Neural cell (in vitro differentiated cells): ENCODE results near the gene ASCC1. TPM values are rescaled to one million over a fixed set of nuclear protein-coding genes. Genes with fewer than 3 reads are reported as not detected.

Source experiments
- H2AFZ ChIP-seq: fragments of 200-600, 300-800 bp; sonication (generic), shearing (Covaris generic); 2 replicates; pipeline ENCODE4 v1.6.0; 2014; ENCODE audit warnings: low read depth, mild to moderate bottlenecking, antibody characterized with exemption, low read length, moderate library complexity
- H3F3A ChIP-seq: fragments of 200-600 bp; shearing (Covaris generic); 2 replicates; pipeline ENCODE4 v1.6.1; 2016; ENCODE audit warnings: mild to moderate bottlenecking, moderate library complexity, mixed read lengths, antibody characterized with exemption, low read length; ENCODE audit not compliant: insufficient read depth, poor library complexity, severe bottlenecking
- H3K27ac ChIP-seq: fragments of 200-600, 300-800 bp; sonication (generic), shearing (Covaris generic); 2 replicates; pipeline ENCODE4 v1.5.1; 2014; ENCODE audit warnings: mild to moderate bottlenecking, low read length, moderate library complexity
- H3K27me3 ChIP-seq: fragments of 300-800, 200-600 bp; sonication (generic), shearing (Covaris generic); 2 replicates; pipeline ENCODE4 v1.6.0; 2014; ENCODE audit warnings: mild to moderate bottlenecking, low read depth, low read length, moderate library complexity; ENCODE audit not compliant: insufficient read depth
- H3K36me3 ChIP-seq: fragments of 300-800, 200-600 bp; sonication (generic), shearing (Covaris generic); 2 replicates; pipeline ENCODE4 v1.5.1; 2014; ENCODE audit warnings: mild to moderate bottlenecking, antibody characterized with exemption, low read length, moderate library complexity; ENCODE audit not compliant: insufficient read depth
- H3K4me2 ChIP-seq: fragments of 300-800, 200-600 bp; sonication (generic), shearing (Covaris generic); 2 replicates; pipeline ENCODE4 v1.6.0; 2014; ENCODE audit warnings: mild to moderate bottlenecking, low read length
- H3K4me3 ChIP-seq: fragments of 300-800, 200-600 bp; sonication (generic), shearing (Covaris generic); 2 replicates; pipeline ENCODE4 v1.5.1; 2014; ENCODE audit warnings: mild to moderate bottlenecking, low read length, moderate library complexity
- H3K79me2 ChIP-seq: fragments of 200-600 bp; shearing (Covaris generic); replicated peaks from 2 replicates; pipeline ENCODE4 v1.6.0; 2014; ENCODE audit warnings: mild to moderate bottlenecking, low read length, moderate library complexity; ENCODE audit not compliant: insufficient read depth
- H3K9ac ChIP-seq: fragments of 300-800, 200-600 bp; sonication (generic), shearing (Covaris generic); 2 replicates; pipeline ENCODE4 v1.6.1; 2016; ENCODE audit warnings: mild to moderate bottlenecking, low read length, mixed read lengths
- H3K9me2 ChIP-seq: fragments of 200-600 bp; shearing (Covaris generic); 2 replicates; pipeline ENCODE4 v1.6.1; 2016; ENCODE audit warnings: mild to moderate bottlenecking, low read length, mixed read lengths; ENCODE audit not compliant: insufficient read depth
- H3K9me3 ChIP-seq: fragments of 200-600, 300-800 bp; sonication (generic), shearing (Covaris generic); 2 replicates; pipeline ENCODE4 v1.6.1; 2016; ENCODE audit warnings: mild to moderate bottlenecking, mixed run types, low read length, moderate library complexity, mixed read lengths
- H4K20me1 ChIP-seq: fragments of 200-600 bp; shearing (Covaris generic); 2 replicates; pipeline ENCODE4 v1.6.1; 2016; ENCODE audit warnings: mild to moderate bottlenecking, mixed run types; ENCODE audit not compliant: insufficient read depth
- CTCF ChIP-seq: fragments of 450-650 bp; IDR thresholded peaks from 2 replicates; pipeline ENCODE4 v1.5.1; 2014; ENCODE audit warnings: antibody characterized with exemption, mild to moderate bottlenecking, moderate library complexity; ENCODE audit not compliant: poor library complexity, severe bottlenecking
- EP300 ChIP-seq: fragments of 450-650 bp; conservative IDR thresholded peaks from 2 replicates; pipeline ENCODE4 v1.6.1; 2014; ENCODE audit warnings: antibody characterized with exemption, mild to moderate bottlenecking, moderate library complexity; ENCODE audit not compliant: poor library complexity, severe bottlenecking
- EZH2 ChIP-seq: fragments of 200-600, 300-800 bp; shearing (Covaris generic), sonication (generic); IDR thresholded peaks from 2 replicates; pipeline ENCODE4 v1.6.1; 2014; ENCODE audit warnings: antibody characterized with exemption, low read length, borderline replicate concordance, mild to moderate bottlenecking; ENCODE audit not compliant: insufficient read depth, poor library complexity, severe bottlenecking
- MXI1 ChIP-seq: fragments of 450-650 bp; conservative IDR thresholded peaks from 2 replicates; pipeline ENCODE4 v1.6.1; 2014; ENCODE audit warnings: antibody characterized with exemption, mild to moderate bottlenecking; ENCODE audit not compliant: poor library complexity, severe bottlenecking
- POLR2AphosphoS5 ChIP-seq: IDR thresholded peaks from 2 replicates; pipeline ENCODE4 v1.6.1; 2012
- RAD21 ChIP-seq: fragments of 450-650 bp; conservative IDR thresholded peaks from 2 replicates; pipeline ENCODE4 v1.6.1; 2014; ENCODE audit warnings: antibody characterized with exemption, mild to moderate bottlenecking, moderate library complexity
- REST ChIP-seq: IDR thresholded peaks from 2 replicates; pipeline ENCODE4 v1.6.1; 2012; ENCODE audit warnings: borderline replicate concordance
- SMC3 ChIP-seq: fragments of 450-650 bp; conservative IDR thresholded peaks from 2 replicates; pipeline ENCODE4 v1.6.1; 2014; ENCODE audit warnings: antibody characterized with exemption, mild to moderate bottlenecking, moderate library complexity; ENCODE audit not compliant: poor library complexity
- TAF1 ChIP-seq: IDR thresholded peaks from 2 replicates; pipeline ENCODE4 v1.6.1; 2012; ENCODE audit warnings: low read depth
- polyA plus RNA-seq: library from polyadenylated mRNA; depleted of rRNA; stranded (reverse); fragments of >200 nt; gene quantifications from 2 replicates; pipeline ENCODE4 v1.2.3, GENCODE V29; 2014

The ASCC1 gene
- polyA plus RNA-seq, 1 donor from 2014 or later, result 39.6 TPM

- H3K79me2 ChIP-seq, result no peaks in the 10 kb centered on the region
- H4K20me1 ChIP-seq, result no peaks in the 10 kb centered on the region
- H3K27ac ChIP-seq, result no peak overlapping the region
- no peak for TF ChIP-seq CTCF
- TF ChIP-seq MXI1, result no peak
- no peak for TF ChIP-seq RAD21
- no peak for TF ChIP-seq EP300
- no peak for TF ChIP-seq SMC3
- TF ChIP-seq TAF1, result no peak
- no peak for TF ChIP-seq EZH2
- TF ChIP-seq POLR2AphosphoS5, result no peak
- H3K4me2 ChIP-seq, result no peak overlapping the region
- no peaks in the 10 kb centered on the region for H3K36me3 ChIP-seq
- no peak overlapping the region for H2AFZ ChIP-seq
- no peaks in the 10 kb centered on the region for H3K27me3 ChIP-seq
- no peak overlapping the region for H3K9ac ChIP-seq
- H3K9me2 ChIP-seq, result no peaks in the 10 kb centered on the region
- no peaks in the 10 kb centered on the region for H3K9me3 ChIP-seq
- H3F3A ChIP-seq, result no peaks in the 10 kb centered on the region
- no peak overlapping the region for H3K4me3 ChIP-seq
Observed at GRCh38 chr10:72241691-72242252, 25.7 kb upstream of the ASCC1 start.

- TF ChIP-seq MXI1, result no peak
- no peak for TF ChIP-seq TAF1
- Histone ChIP-seq H3K4me2 (no peak overlapping the region), H3K79me2 (no peaks in the 10 kb centered on the region), H3K36me3 (no peaks in the 10 kb centered on the region), H3K27ac (no peak overlapping the region), H2AFZ (no peak overlapping the region), H3K9me2 (no peaks in the 10 kb centered on the region), H3F3A (no peaks in the 10 kb centered on the region), H3K9ac (no peak overlapping the region), H4K20me1 (no peaks in the 10 kb centered on the region), H3K4me3 (no peak overlapping the region), H3K27me3 (no peaks in the 10 kb centered on the region), H3K9me3 (no peaks in the 10 kb centered on the region)
Observed at GRCh38 chr10:72240371-72240770, 24.3 kb upstream of the ASCC1 start.

- no peak for TF ChIP-seq POLR2AphosphoS5
- no peak for TF ChIP-seq MXI1
- TF ChIP-seq EP300, result no peak
- no peak for TF ChIP-seq EZH2
- TF ChIP-seq SMC3, result no peak
- no peak for TF ChIP-seq RAD21
- TF ChIP-seq TAF1, result no peak
- TF ChIP-seq CTCF, result no peak
- no peak for TF ChIP-seq REST
Observed at GRCh38 chr10:72239409-72239808, 23.3 kb upstream of the ASCC1 start.

More at GRCh38 chr10:72239409-72239808, 23.3 kb upstream of the ASCC1 start:
- no peak overlapping the region for H3K4me2 ChIP-seq
- no peaks in the 10 kb centered on the region for H3K27me3 ChIP-seq
- no peak overlapping the region for H2AFZ ChIP-seq
- no peaks in the 10 kb centered on the region for H3F3A ChIP-seq
- no peaks in the 10 kb centered on the region for H3K9me3 ChIP-seq
- peaks cover 4% of the 10 kb centered on the region for H3K36me3 ChIP-seq
- H3K27ac ChIP-seq, result no peak overlapping the region
- no peak overlapping the region for H3K9ac ChIP-seq
- no peaks in the 10 kb centered on the region for H3K79me2 ChIP-seq
- no peaks in the 10 kb centered on the region for H3K9me2 ChIP-seq
- no peak overlapping the region for H3K4me3 ChIP-seq
- no peaks in the 10 kb centered on the region for H4K20me1 ChIP-seq
